GM21723 (cell line): ENCODE measurements around the gene EIF5B.
"Not testable (repeated sequence)": the region's sequence is repeated elsewhere in the genome, so short reads cannot be mapped to it uniquely, and the experiment has no call there.

Source experiments
- ATAC-seq: cut with Tn5 transposase; IDR thresholded peaks from one replicate; pipeline ENCODE4 v1.9.1; 2021; ENCODE audit warnings: mild to moderate bottlenecking, moderate library complexity; ENCODE audit not compliant: unreplicated experiment

The EIF5B gene

GRCh38 chr2:99337113-99338028 lies at the start of gene EIF5B:
Gene EIF5B (plus strand): TSS chr2:99337389. CDS start chr2:99337555, 166 bp downstream.
- ATAC-seq: peak; percentile 62

GRCh38 chr2:99297994-99298393 lies 39.2 kb upstream of the EIF5B start:
- no peak for ATAC-seq

GRCh38 chr2:99299580-99299979 lies 37.6 kb upstream of the EIF5B start:
- no peak for ATAC-seq

GRCh38 chr2:99301097-99301496 lies 36.1 kb upstream of the EIF5B start, which contains the start of gene LYG1:
Gene LYG1 (minus strand): TSS chr2:99301197. CDS start chr2:99295670, 5,527 bp downstream.
- ATAC-seq: not testable (repeated sequence)

- ATAC-seq: no peak
Measured at GRCh38 chr2:99317161-99317872, 19.9 kb upstream of the EIF5B start.

- not testable (repeated sequence) for ATAC-seq
Measured at GRCh38 chr2:99317873-99318200, 19.4 kb upstream of the EIF5B start.

GRCh38 chr2:99325384-99325783 lies 11.8 kb upstream of the EIF5B start:
- no peak for ATAC-seq

- peak; percentile 75 for ATAC-seq
Measured at GRCh38 chr2:99335911-99336803, 1.0 kb upstream of the EIF5B start, which contains the start of gene TXNDC9. Gene TXNDC9 (minus strand): TSS chr2:99336333. CDS start chr2:99333210, 3,123 bp downstream.

- ATAC-seq: peak; percentile 12
Measured at GRCh38 chr2:99336804-99337112, 431 bp upstream of the EIF5B start.

GRCh38 chr2:99338029-99338585 lies 918 bp downstream of the EIF5B start:
- ATAC-seq: no peak

- ATAC-seq: no peak
Measured at GRCh38 chr2:99340669-99341236, 3.6 kb downstream of the EIF5B start.

- no peak for ATAC-seq
Measured at GRCh38 chr2:99342536-99342935, 5.3 kb downstream of the EIF5B start.

- not testable (repeated sequence) for ATAC-seq
Measured at GRCh38 chr2:99345446-99345845, 8.3 kb downstream of the EIF5B start.

- no peak for ATAC-seq
Measured at GRCh38 chr2:99346218-99346617, 9.0 kb downstream of the EIF5B start.

- ATAC-seq: peak; percentile 46
Measured at GRCh38 chr2:99348173-99348572, 11.0 kb downstream of the EIF5B start.

GRCh38 chr2:99350194-99350593 lies 13.0 kb downstream of the EIF5B start:
- ATAC-seq: no peak

- ATAC-seq: no peak
Measured at GRCh38 chr2:99354070-99354469, 16.9 kb downstream of the EIF5B start.

GRCh38 chr2:99354825-99355224 lies 17.6 kb downstream of the EIF5B start:
- not testable (repeated sequence) for ATAC-seq

- ATAC-seq: peak; percentile 75
Measured at GRCh38 chr2:99356853-99357252, 19.7 kb downstream of the EIF5B start.

- ATAC-seq: no peak
Measured at GRCh38 chr2:99365661-99366060, 28.5 kb downstream of the EIF5B start.
